GM19193 (cell line): ENCODE results near the gene YJU2.
A peak's percentile ranks its signal among the peaks of the same experiment; 100 is the strongest.

ENCODE experiments used
- POLR2A ChIP-seq: IDR thresholded peaks from 4 replicates; pipeline ENCODE4 v1.6.1; 2011; ENCODE audit not compliant: insufficient read depth, insufficient read length; ENCODE audit errors: extremely low read depth

The YJU2 gene

GRCh38 chr19:4246767-4247593 lies at the start of gene YJU2:
Gene YJU2 (plus strand): TSS chr19:4247080. CDS start chr19:4247147, 67 bp downstream.
- peak; percentile 83 for TF ChIP-seq POLR2A

GRCh38 chr19:4197228-4197624 lies 49.7 kb upstream of the YJU2 start:
- no peak for TF ChIP-seq POLR2A

GRCh38 chr19:4197625-4198466 lies 49.0 kb upstream of the YJU2 start:
- TF ChIP-seq POLR2A = no peak

- TF ChIP-seq POLR2A = no peak
These were observed 48.3 kb upstream of the YJU2 start for GRCh38 chr19:4198467-4199126.

- TF ChIP-seq POLR2A = no peak
These were observed 47.1 kb upstream of the YJU2 start for GRCh38 chr19:4199699-4200293.

GRCh38 chr19:4200940-4201542 lies 45.8 kb upstream of the YJU2 start:
- no peak for TF ChIP-seq POLR2A

- no peak for TF ChIP-seq POLR2A
These were observed 45.1 kb upstream of the YJU2 start for GRCh38 chr19:4201798-4202197.

GRCh38 chr19:4206818-4207484 lies 39.9 kb upstream of the YJU2 start:
- TF ChIP-seq POLR2A = no peak

- TF ChIP-seq POLR2A = no peak
These were observed 38.3 kb upstream of the YJU2 start for GRCh38 chr19:4208385-4209094.

GRCh38 chr19:4210166-4210731 lies 36.6 kb upstream of the YJU2 start:
- TF ChIP-seq POLR2A = no peak

GRCh38 chr19:4213116-4213515 lies 33.8 kb upstream of the YJU2 start:
- no peak for TF ChIP-seq POLR2A

- no peak for TF ChIP-seq POLR2A
These were observed 31.1 kb upstream of the YJU2 start for GRCh38 chr19:4215807-4216206.

- TF ChIP-seq POLR2A = no peak
These were observed 30.0 kb upstream of the YJU2 start for GRCh38 chr19:4216846-4217245.

GRCh38 chr19:4217429-4218264 lies 29.2 kb upstream of the YJU2 start:
- TF ChIP-seq POLR2A = no peak
